NCI-H774 (cell line): ENCODE results near the gene DROSHA.
"Not testable (repeated sequence)": the region's sequence is repeated elsewhere in the genome, so short reads cannot be mapped to it uniquely, and the experiment has no call there.

ENCODE experiments used
- DNase-seq: peaks from one replicate; lab custom pipeline; 2025; lab: John Stamatoyannopoulos, UW

DROSHA gene

DNA sequence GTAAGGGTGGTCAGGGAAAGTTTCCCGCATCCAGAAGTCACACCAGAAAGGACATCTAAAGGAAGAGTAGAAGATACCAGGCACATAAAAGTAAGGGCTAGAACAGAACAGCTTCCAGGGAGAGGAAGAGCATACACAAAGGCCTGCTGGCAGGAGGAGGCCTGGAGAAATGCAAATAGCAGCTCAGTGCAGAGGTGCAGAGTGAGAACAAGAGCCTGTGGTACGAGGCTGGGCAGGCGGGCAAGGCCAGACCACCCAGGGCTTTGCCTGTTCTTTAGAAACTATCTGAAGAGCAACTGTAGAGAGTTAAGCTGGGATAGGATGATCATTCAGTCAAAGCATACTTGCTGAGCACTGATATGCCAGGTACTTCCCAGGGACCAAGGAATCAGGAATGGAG lies 115.3 kb downstream of the DROSHA start:
- no peak for DNase-seq

- DNase-seq = no peak
These were observed 115.9 kb downstream of the DROSHA start for GRCh38 chr5:31415960-31416359.

DNA sequence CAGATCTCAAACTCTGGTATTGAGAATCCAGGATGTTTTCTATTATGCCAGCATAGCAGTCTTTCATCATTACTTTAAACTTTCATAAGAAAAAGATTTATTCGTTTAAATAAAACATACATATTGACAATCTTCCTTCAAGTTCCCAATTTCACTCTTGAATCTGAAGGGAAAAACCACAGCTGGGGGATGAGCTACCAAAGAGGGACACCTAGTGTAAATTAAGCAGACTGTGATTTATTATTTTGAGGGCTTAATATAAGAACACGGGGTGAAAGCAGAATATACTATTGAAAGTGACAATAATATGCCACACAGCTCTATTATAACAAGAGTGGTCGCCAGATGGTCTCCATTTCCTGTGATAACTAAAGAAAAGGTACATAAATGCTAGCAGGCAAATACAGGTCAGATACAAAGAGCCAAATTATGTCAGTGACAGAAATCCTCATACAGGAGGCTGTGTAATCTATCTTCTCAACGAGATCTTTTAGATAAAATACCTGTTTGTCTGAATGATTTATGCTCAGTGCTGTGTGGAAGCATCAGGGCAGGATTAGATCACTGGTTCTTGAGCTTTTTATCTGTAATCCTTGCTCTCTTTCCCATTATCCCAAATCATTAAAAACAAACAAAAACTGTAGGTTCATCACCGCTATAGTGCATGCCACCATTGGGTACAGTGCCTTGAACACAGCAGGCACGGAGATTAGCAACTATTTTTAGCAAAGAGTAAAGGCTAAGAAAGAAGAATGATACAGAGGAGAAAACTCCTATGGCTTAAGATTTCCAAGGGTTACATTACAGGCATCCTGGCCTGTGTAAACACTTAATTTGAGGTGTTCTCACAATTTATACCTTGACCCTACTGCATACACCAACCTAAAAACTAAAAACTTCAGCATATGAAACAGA lies 116.6 kb downstream of the DROSHA start:
- DNase-seq = no peak

DNA sequence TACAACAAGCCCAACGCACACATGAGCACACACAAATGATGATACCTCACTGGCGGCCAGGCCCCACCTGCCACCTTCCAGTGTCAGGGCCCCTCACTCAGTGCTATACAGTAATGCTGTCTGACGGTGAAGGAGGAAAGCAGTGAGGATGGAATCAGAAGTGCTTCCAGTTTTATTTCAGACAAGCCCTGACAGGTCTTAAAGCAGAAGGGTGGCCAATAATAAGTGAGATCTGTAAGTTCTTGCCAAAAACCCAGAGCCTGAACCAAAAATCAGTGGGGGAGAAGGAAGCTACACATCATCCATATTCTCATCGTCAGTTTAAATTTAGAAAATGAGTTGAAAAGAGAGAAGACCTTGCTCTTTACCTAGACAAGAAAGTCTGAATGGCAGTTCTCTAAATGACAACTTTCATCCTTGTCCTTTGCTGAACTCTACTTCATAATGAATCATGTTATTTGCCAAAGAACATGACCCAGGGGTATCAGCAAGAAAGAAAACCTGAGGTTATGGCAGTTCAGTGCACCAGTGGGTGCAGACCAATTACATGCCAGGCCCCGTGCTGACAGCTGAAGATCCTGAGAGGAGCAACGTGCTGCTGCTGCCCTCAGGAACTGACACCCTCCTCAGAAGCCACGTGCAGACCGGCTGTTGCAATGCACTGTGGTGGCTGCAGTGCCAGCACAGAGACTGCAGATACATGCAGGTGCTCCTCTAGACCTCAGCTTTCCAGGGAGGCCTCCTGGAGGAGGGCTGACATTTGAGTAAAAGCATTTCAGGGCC lies 118.7 kb downstream of the DROSHA start:
- DNase-seq = no peak

DNA sequence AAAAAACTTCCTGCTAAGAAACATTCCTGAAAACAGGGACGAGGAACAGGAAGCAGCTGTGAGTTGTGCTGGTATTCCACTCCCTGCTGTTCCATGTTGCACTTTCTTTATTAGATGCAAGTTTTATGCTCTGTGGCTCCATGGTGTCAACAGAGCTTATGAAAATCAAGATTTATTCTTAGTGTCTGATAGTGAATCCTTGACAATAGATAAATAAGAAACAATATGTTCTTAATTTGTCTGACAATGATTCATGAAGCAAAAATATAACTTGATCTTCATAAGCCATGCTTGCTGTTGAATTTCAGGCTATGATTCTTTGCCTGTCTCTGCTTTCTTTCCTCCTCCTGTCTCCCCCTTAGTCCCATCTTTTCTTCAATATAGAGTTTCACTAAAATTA lies 119.6 kb downstream of the DROSHA start:
- DNase-seq = no peak

GRCh38 chr5:31410089-31410488 lies 121.8 kb downstream of the DROSHA start:
- DNase-seq = no peak

GRCh38 chr5:31408814-31409213 lies 123.1 kb downstream of the DROSHA start:
- DNase-seq = no peak

DNA sequence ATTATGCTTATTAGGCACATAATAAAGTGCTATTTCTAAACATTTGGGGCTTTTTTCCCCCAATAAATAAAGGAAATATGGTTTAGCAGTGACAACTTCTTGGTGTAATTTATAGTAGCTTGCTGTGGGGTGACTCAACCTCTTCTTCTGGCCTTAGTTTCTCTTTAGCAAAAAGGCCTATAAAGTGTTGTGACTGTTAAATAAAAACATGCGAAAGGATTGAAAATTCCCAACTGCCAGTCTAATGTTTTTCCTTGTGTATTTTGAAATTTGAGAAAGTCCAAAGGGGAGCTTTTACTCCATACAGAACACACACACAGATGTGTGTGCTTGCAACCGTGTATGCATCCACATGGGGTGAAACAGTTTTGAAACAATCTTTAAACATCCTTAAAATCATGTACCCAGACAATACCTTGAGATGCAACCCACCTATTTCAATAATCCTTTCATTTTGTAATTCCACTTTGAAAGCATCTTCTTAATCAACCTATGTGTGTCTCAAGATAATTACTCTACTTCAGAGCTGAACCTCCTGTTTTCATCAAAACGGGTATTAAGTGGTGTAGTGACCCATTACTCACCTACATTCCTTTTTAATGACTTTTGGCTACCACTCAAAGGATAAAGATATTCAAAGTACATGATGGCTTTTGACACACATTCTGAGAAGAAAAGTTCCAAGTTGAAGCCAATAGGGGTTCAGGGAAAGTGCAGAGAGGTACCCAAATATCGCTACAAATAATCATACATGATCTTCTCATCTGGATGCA lies 123.8 kb downstream of the DROSHA start:
- no peak for DNase-seq

DNA sequence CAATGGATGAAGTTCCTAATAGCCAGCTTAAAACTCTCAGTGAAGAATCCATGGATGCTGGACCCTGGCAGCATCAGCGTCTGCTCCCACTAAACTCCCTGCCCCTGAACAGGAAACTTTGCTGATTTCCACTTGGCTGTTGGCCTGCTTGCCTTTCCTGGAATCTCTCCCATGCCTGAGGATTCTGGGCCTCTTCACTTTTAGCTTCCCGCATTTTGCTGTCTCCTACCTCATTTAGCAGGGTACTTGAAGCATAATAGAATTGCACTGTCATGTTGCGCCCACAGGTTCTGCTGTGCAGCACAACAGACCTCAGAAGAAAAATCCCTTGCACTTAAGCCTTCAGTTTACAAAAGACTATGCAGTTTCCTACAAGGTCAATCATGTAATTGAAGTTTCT lies 127.6 kb downstream of the DROSHA start:
- DNase-seq = no peak

GRCh38 chr5:31401691-31402090 lies 130.2 kb downstream of the DROSHA start:
- DNase-seq = no peak

DNA sequence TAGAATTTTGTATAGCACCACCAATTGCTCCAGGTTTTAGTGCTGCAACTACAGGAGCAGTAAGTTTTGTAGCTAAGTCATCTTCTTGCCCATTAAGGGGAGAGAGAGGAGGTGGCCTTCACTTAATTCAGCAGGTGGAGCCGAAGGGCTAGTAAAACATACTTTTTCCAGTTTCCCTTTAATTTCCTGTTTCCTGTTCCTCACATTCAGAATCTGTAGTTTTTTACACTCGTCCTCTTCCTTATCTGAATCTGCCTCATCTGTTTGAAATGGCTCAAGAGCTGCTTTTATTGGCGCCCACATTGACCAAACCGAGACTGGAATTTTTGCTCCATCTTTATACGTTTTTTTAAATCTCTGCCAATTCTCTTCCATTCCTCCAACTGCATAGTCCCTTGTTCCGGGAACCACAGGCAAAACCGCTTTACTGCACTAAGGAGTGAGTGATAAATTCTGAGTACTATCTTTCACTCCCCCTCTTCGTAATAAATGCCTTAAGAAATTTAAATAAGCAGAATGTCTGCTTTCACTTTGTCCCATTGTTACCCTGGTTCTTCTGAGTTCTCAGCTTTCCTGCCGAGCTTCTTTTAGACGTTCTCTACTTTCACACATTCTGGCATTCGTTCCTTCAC lies 133.9 kb downstream of the DROSHA start:
- no peak for DNase-seq

GRCh38 chr5:31396611-31397295 lies 135.1 kb downstream of the DROSHA start:
- DNase-seq = no peak

GRCh38 chr5:31395450-31396045 lies 136.3 kb downstream of the DROSHA start:
- DNase-seq = not testable (repeated sequence)

DNA sequence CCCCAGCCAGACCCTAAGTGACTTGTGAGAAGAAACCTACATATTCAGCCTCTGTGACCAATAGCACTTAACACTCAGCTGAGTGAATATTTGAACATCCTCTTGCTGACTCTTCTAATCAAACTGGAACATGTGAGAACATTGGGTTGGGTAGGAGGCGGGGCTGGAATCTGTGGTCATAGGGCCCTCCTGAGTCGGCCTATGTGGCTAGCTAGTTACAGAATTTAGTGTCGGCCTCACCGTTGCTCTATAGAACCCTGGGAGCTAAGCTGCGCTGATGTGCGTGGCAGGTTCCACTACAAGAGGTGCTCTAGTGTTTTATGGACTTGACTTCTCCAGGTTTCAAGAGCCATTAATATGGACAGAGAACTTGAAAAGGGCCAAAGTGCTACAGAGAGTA lies 138.8 kb downstream of the DROSHA start:
- DNase-seq = no peak

DNA sequence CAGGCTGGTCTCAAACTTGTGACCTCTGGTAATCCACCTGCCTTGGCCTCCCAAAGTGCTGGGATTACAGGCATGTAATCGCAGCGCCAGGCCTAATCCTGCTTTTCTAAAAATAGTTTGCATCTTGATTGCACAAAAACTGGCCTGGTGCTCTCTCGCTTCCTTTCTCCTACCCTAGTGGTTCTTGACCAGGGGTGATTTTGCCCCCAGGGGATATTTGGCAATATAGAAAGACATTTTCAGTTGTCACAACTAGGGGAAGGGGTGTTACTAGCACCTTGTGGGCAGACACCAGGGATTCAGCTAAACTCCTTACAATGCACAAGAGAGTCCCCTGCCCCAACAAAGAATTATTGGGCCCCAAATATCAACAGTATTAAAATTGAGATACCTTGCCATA lies 139.8 kb downstream of the DROSHA start:
- DNase-seq = no peak

- DNase-seq = no peak
These were observed 141.6 kb downstream of the DROSHA start for GRCh38 chr5:31390256-31390655.

GRCh38 chr5:31385774-31386537 lies 145.9 kb downstream of the DROSHA start:
- no peak for DNase-seq

DNA sequence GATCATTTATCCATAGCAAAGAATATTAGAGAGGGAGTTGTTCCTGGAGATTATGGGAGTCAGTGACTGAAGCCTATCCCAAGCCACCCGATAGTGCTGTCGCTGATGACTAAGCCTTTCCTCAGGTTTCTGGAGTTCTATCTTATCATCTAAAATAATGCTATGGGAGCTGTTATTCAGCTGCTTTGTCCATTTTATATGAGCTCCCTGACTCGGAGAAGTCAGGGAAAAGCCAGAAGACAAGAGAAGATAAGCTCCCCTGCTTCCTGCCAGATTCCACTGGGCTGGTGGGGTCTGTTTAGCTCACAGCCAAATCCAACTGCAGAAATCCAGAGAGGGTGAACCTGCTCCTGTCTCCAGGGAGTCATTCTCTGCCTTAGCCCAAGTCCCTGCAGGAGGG lies 148.2 kb downstream of the DROSHA start:
- DNase-seq = no peak

DNA sequence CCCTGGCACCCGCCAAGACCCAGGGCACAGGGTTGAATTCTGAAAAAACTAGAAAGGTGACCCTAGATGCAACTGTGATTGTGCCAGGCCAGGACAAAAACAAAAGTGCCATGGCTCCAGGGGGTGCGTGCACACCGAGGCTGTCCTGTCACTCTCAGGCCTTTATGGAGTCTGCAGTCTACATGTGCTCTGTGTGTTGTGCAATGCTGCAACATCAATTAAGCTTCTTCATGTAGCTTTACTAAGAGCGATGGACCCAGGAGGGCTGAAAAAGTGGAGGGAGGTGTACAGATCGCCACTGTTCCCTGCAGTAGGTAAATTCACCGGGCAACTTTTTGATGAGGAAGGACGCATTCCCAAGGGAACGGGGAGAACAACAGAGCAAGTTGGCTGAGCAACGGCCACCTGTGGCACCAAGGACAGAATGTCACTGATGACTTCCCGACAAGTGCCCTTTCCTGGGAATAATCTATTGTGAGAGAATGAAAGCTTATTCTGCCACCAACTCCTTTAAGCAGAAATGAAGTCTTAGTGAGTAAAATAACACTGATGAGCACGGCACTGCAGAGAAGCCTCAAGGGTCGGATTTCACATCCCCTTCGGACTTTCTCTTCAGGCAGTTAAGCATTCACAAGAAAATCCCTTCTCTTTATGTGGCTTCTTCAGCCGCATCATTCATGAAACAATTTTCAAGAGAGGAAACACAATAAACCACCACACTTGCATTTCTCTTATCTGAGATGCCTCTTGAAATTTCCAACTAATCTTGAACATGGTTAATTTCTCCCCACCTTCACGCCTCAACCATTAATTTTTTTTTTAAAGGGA lies 149.6 kb downstream of the DROSHA start:
- DNase-seq = no peak
